ENCODE measurements around the gene MRPS35.

DNA sequence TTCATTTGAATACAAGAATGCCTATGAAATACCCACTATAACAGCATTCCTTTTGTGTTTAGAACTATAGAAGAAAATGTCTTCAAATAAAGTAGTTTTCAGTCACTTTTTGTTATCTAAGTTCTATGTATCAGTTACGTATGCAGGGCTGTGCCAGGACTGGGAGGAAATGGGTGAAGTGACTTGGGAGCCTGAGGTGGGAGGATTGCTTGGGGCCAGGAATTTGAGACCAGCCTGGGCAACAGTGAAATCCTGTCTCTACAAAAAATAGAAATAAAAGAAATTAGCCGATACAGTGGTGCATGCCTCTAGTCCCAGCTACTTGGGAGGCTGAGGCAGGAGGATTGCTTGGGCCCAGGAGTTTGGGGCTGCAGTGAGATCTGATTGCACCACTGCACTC is 92.3 kb downstream of the MRPS35 start:
- no peak for TF ChIP-seq POLR2AphosphoS5 (IDR thresholded peaks at IDR 0.05)
- no peak for TF ChIP-seq POLR2A (IDR thresholded peaks at IDR 0.05)
